Kidney (tissue), 14 donors: ENCODE data around the gene PADI2. TPM values are rescaled to one million over a fixed set of nuclear protein-coding genes. Genes with fewer than 3 reads are reported as not detected.
"Not testable (repeated sequence)": the region's sequence is repeated elsewhere in the genome, so short reads cannot be mapped to it uniquely, and the experiment has no call there.

Experiments used
- DNase-seq, 5 donors: peaks; one replicate each; pipeline ENCODE4 v3.0.0-alpha.2; 2013 to 2020
- FAIRE-seq: peaks from 2 replicates; lab custom pipeline; 2012; peaks lifted over from hg19 to GRCh38; lab: Jason Lieb, UNC
- H3K27ac ChIP-seq, 2 donors: one replicate each; pipeline ENCODE4 v1.7.0; 2013; ENCODE audit warnings: low read depth in 2 of 2, low read length in 2 of 2, inconsistent platforms in 1 of 2
- H3K27me3 ChIP-seq: one replicate; pipeline ENCODE4 v1.7.1; 2013; ENCODE audit warnings: low read length, inconsistent platforms; ENCODE audit not compliant: control insufficient read depth, insufficient read depth
- H3K36me3 ChIP-seq, 3 donors: one replicate each; pipeline versions ENCODE4 v1.7.0 to v1.7.1; 2013; ENCODE audit warnings: low read length in 3 of 3, control low read depth in 1 of 3, inconsistent platforms in 1 of 3; ENCODE audit not compliant: insufficient read depth in 3 of 3, control insufficient read depth in 2 of 3
- H3K4me1 ChIP-seq, 3 donors: one replicate each; pipeline versions ENCODE4 v1.7.0 to v1.7.1; 2013; ENCODE audit warnings: low read length in 3 of 3, inconsistent platforms in 1 of 3, low read depth in 1 of 3; ENCODE audit not compliant: control insufficient read depth in 2 of 3, insufficient read depth in 2 of 3
- H3K4me3 ChIP-seq, 3 donors: one replicate each; pipeline versions ENCODE4 v1.7.0 to v1.8.1; 2013; ENCODE audit warnings: low read length in 3 of 3, control low read depth in 1 of 3, inconsistent platforms in 1 of 3
- H3K9ac ChIP-seq, 3 donors: one replicate each; pipeline versions ENCODE4 v1.7.0 to v1.7.1; 2013; ENCODE audit warnings: low read length in 3 of 3, control low read depth in 1 of 3, inconsistent platforms in 1 of 3
- H3K9me3 ChIP-seq, 3 donors: one replicate each; pipeline versions ENCODE4 v1.7.0 to v1.7.1; 2013; ENCODE audit warnings: low read length in 3 of 3, control low read depth in 1 of 3, inconsistent platforms in 1 of 3; ENCODE audit not compliant: control insufficient read depth in 2 of 3, insufficient read depth in 1 of 3
- CTCF ChIP-seq: IDR thresholded peaks from 3 replicates; pipeline ENCODE4 v1.5.1; 2012; ENCODE audit warnings: mild to moderate bottlenecking, moderate library complexity, borderline replicate concordance; ENCODE audit not compliant: insufficient read depth; ENCODE audit errors: extremely low read depth
- intact Hi-C: fragments of 100-400 bp; cut with DNase I; formaldehyde crosslinking; loops from one replicate; pipeline ENCODE4 v1.11.1; 2022
- polyA plus RNA-seq: library from polyadenylated mRNA; stranded (reverse); fragments of 350-450 nt; fragmentation: Illumina TruSeq; extraction: RNeasy Lipid Tissue Mini Kit (QIAGEN cat#74804); gene quantifications from one replicate; pipeline ENCODE4 v1.2.3, GENCODE V29; 2014; ENCODE audit warnings: low read depth, low replicate concordance; ENCODE audit not compliant: insufficient read depth
- total RNA-seq: library from RNA; stranded (reverse); fragmentation: NEBNext Ultra II Directional; extraction: Animal tissue kit (Norgen Biotek cat#: 25700); gene quantifications from one replicate; pipeline ENCODE4 v1.2.1, GENCODE V29; 2021
- donor health status: control.
- donor health status: control.
- donor health status: control.
- donor health status: control.
- donor health status: control.
- donor health status: DM: yes; HTN: yes; CAD: no.
- donor health status: Normal renal cell carcinoma (clear cell type).

The PADI2 gene
- total and polyA plus RNA-seq, 2 donors from 2014 or later: 6.0 to 11.7 TPM

GRCh38 chr1:17067069-17067426 is 52.2 kb downstream of the PADI2 start:
- Histone ChIP-seq H3K36me3 (no peaks in the 10 kb centered on the region), H3K9ac (no peak overlapping the region), H3K4me1 (no peaks in the 10 kb centered on the region), H3K9me3 (peaks cover 0 to 2% (median 0%) of the 10 kb centered on the region in 3 donors), H3K27ac (no peak overlapping the region), H3K4me3 (no peak overlapping the region), H3K27me3 (no peaks in the 10 kb centered on the region)
- DNase-seq: no peak
- intact Hi-C loops: no loop called here
- no peak for TF ChIP-seq CTCF
- FAIRE-seq: no peak

GRCh38 chr1:17066361-17067068 is 52.7 kb downstream of the PADI2 start:
- H3K4me3 ChIP-seq: no peak overlapping the region
- H3K27ac ChIP-seq: no peak overlapping the region
- H3K27me3 ChIP-seq: no peaks in the 10 kb centered on the region
- FAIRE-seq (no peak), DNase-seq (no peak)
- no peaks in the 10 kb centered on the region for H3K36me3 ChIP-seq
- H3K4me1 ChIP-seq: no peaks in the 10 kb centered on the region
- H3K9me3 ChIP-seq: peaks cover 0 to 2% (median 0%) of the 10 kb centered on the region in 3 donors
- no peak for TF ChIP-seq CTCF
- H3K9ac ChIP-seq: no peak overlapping the region
- intact Hi-C loops: no loop called here

GRCh38 chr1:17065666-17066065 is 53.6 kb downstream of the PADI2 start:
- FAIRE-seq: no peak
- no peak for DNase-seq

GRCh38 chr1:17062751-17063150 is 56.5 kb downstream of the PADI2 start:
- H3K9ac ChIP-seq, H3K4me1 ChIP-seq, H3K27ac ChIP-seq, H3K9me3 ChIP-seq, H3K4me3 ChIP-seq, intact Hi-C loops, H3K27me3 ChIP-seq, H3K36me3 ChIP-seq, DNase-seq, FAIRE-seq: not testable (repeated sequence)

More at GRCh38 chr1:17065666-17066065, 53.6 kb downstream of the PADI2 start:
- no peaks in the 10 kb centered on the region for H3K4me1 ChIP-seq
- H3K27me3 ChIP-seq: no peaks in the 10 kb centered on the region
- TF ChIP-seq CTCF: no peak
- H3K9ac ChIP-seq: no peak overlapping the region
- H3K4me3 ChIP-seq: no peak overlapping the region
- intact Hi-C loops: no loop called here
- H3K9me3 ChIP-seq: peaks cover 0 to 2% (median 0%) of the 10 kb centered on the region in 3 donors
- no peaks in the 10 kb centered on the region for H3K36me3 ChIP-seq
- H3K27ac ChIP-seq: no peak overlapping the region
